Keratinocyte (primary cell): Measurements from ENCODE around the gene DMD. TPM values are rescaled to one million over a fixed set of nuclear protein-coding genes. Genes with fewer than 3 reads are reported as not detected.

Experiments used
- DNase-seq: peaks from one replicate; pipeline ENCODE4 v3.0.0-alpha.2; 2011; ENCODE audit warnings: low read depth, missing footprints, low spot score
- FAIRE-seq: peaks from 2 replicates; lab custom pipeline; 2011; peaks lifted over from hg19 to GRCh38; lab: Jason Lieb, UNC
- H2AFZ ChIP-seq: 2 replicates; pipeline ENCODE4 v1.6.0; 2012; ENCODE audit warnings: low read length, control low read depth, inconsistent platforms; ENCODE audit not compliant: control insufficient read depth
- H3K27ac ChIP-seq: 2 replicates; pipeline ENCODE4 v1.5.1; 2011; ENCODE audit warnings: low read length; ENCODE audit not compliant: control insufficient read depth, insufficient read depth
- H3K27me3 ChIP-seq: 3 replicates; pipeline ENCODE4 v1.6.0; 2011; ENCODE audit warnings: low read length; ENCODE audit not compliant: control insufficient read depth, insufficient read depth; ENCODE audit errors: extremely low read depth
- H3K36me3 ChIP-seq, 2 experiments: 2 replicates in 1 of 2; 3 replicates in 1 of 2; pipeline ENCODE4 v1.5.1; 2011; ENCODE audit warnings: low read length in 2 of 2, mild to moderate bottlenecking in 1 of 2; ENCODE audit not compliant: control insufficient read depth in 2 of 2, insufficient read depth in 2 of 2; ENCODE audit errors: extremely low read depth in 1 of 2
- H3K4me1 ChIP-seq: 3 replicates; pipeline ENCODE4 v1.5.1; 2011; ENCODE audit warnings: low read length; ENCODE audit not compliant: control insufficient read depth, insufficient read depth; ENCODE audit errors: extremely low read depth
- H3K4me2 ChIP-seq: 3 replicates; pipeline ENCODE4 v1.6.0; 2011; ENCODE audit warnings: low read depth, low read length; ENCODE audit not compliant: control insufficient read depth, insufficient read depth; ENCODE audit errors: extremely low read depth
- H3K4me3 ChIP-seq, 3 experiments: fragments of 200-600 bp in 1 of 3; sonication (generic) in 1 of 3; 2 replicates in 2 of 3; 3 replicates in 1 of 3; pipeline ENCODE4 v1.5.1; 2011 to 2016; ENCODE audit warnings: low read length in 3 of 3, mild to moderate bottlenecking in 3 of 3, control low read depth in 2 of 3, inconsistent platforms in 1 of 3, low read depth in 1 of 3, mixed read lengths in 1 of 3, mixed run types in 1 of 3, moderate library complexity in 1 of 3; ENCODE audit not compliant: control insufficient read depth in 2 of 3, insufficient read depth in 2 of 3; ENCODE audit errors: extremely low read depth in 1 of 3
- H3K79me2 ChIP-seq: 2 replicates; pipeline ENCODE4 v1.6.0; 2012; ENCODE audit warnings: low read length; ENCODE audit not compliant: control insufficient read depth, insufficient read depth
- H3K9ac ChIP-seq: 3 replicates; pipeline ENCODE4 v1.6.0; 2011; ENCODE audit warnings: low read length; ENCODE audit not compliant: control insufficient read depth, insufficient read depth; ENCODE audit errors: extremely low read depth
- H3K9me1 ChIP-seq: 3 replicates; pipeline ENCODE4 v1.6.0; 2011; ENCODE audit warnings: low read length; ENCODE audit not compliant: control insufficient read depth, insufficient read depth; ENCODE audit errors: extremely low read depth
- H3K9me3 ChIP-seq: 2 replicates; pipeline ENCODE4 v1.5.1; 2012; ENCODE audit warnings: low read depth, low read length; ENCODE audit not compliant: control insufficient read depth
- H4K20me1 ChIP-seq: 3 replicates; pipeline ENCODE4 v1.6.0; 2011; ENCODE audit warnings: low read length; ENCODE audit not compliant: control insufficient read depth, insufficient read depth; ENCODE audit errors: extremely low read depth
- CTCF ChIP-seq, 3 experiments: IDR thresholded peaks in 1 of 3; conservative IDR thresholded peaks in 1 of 3; optimal IDR thresholded peaks in 1 of 3; 2 replicates in 2 of 3; 3 replicates in 1 of 3; pipeline versions ENCODE3 to v1.5.1; 2011; ENCODE audit warnings: low read length in 3 of 3, mild to moderate bottlenecking in 3 of 3, moderate library complexity in 2 of 3, control low read depth in 1 of 3, inconsistent platforms in 1 of 3; ENCODE audit not compliant: insufficient read depth in 2 of 3; ENCODE audit errors: extremely low read depth in 1 of 3
- EZH2 ChIP-seq: IDR thresholded peaks from one replicate; pipeline ENCODE4 v1.6.1; 2012; ENCODE audit warnings: inconsistent platforms, mild to moderate bottlenecking, low read length, moderate library complexity
- dilution Hi-C: fragments of 300-500 bp; cut with MboI; formaldehyde crosslinking; loops from one replicate; pipeline ENCODE4 v1.7.0; 2020; ENCODE audit warnings: low sequenced_read_pairs; ENCODE audit not compliant: extremely low pct_ligation_motif_present
- polyA plus RNA-seq, 5 experiments: library from polyadenylated mRNA; depleted of rRNA in 3 of 5; stranded (reverse) in 3 of 5; stranded (forward) in 1 of 5; unstranded in 1 of 5; fragments of >200 nt; gene quantifications; 1 replicate in 1 of 5; 2 replicates in 3 of 5; 3 replicates in 1 of 5; pipeline versions ENCODE4 v1.2.1 to v1.2.3, GENCODE V29; 2011 to 2012; ENCODE audit warnings: missing spikeins in 2 of 5, low read depth in 1 of 5, low replicate concordance in 1 of 5

Gene DMD
- polyA plus RNA-seq, 1 donor (not counting 4 experiments of a cell fraction or from before 2014, with no cell fraction given) = 8.9 TPM

DNA sequence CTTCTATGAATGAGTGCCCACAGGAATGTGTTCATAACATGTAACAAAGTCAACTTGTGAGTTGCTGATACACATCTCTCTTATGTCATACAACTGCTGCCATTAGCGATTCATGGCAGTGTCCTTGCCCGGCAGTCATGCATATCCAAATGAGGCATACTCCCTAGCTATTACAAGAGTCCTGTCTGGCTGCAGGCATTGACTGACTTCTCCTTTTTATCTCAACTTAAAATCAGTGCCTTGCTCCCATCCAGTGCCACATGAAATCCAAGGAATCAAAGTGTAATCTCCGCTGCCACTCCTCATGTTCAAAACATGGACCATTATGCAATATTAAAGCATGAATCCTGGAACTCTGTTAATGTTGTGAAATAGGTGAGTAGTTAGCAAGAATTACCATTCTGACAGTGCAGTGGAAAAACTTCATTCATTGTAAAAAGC, 1790.6 kb downstream of the DMD start:
- dilution Hi-C loops = no loop called here
- DNase-seq (no peak), FAIRE-seq (no peak)
- no peak for TF ChIP-seq CTCF (optimal IDR thresholded peaks at IDR 0.05 in 1 of 3, IDR thresholded peaks at IDR 0.05 in 1 of 3, conservative IDR thresholded peaks at IDR 0.05 in 1 of 3; ENCODE audit: extremely low read depth in 1 of 3, insufficient read depth in 2 of 3, low read length in 3 of 3)
- TF ChIP-seq EZH2 = no peak
- no peaks in the 10 kb centered on the region for H3K9me3 ChIP-seq
- no peak overlapping the region for H2AFZ ChIP-seq
- no peaks in the 10 kb centered on the region for H3K9me1 ChIP-seq
- no peaks in the 10 kb centered on the region for H3K27me3 ChIP-seq
- no peak overlapping the region for H3K9ac ChIP-seq
- H4K20me1 ChIP-seq = no peaks in the 10 kb centered on the region
- H3K4me2 ChIP-seq = no peak overlapping the region
- H3K36me3 ChIP-seq = no peaks in the 10 kb centered on the region
- H3K4me1 ChIP-seq = no peaks in the 10 kb centered on the region
- H3K4me3 ChIP-seq = no peak overlapping the region
- no peak overlapping the region for H3K27ac ChIP-seq
- H3K79me2 ChIP-seq = no peaks in the 10 kb centered on the region

- DNase-seq = no peak
- no peaks in the 10 kb centered on the region for H3K36me3 ChIP-seq
- H3K9me1 ChIP-seq = no peaks in the 10 kb centered on the region
- no peak overlapping the region for H2AFZ ChIP-seq
- H3K27me3 ChIP-seq = no peaks in the 10 kb centered on the region
- no peak for FAIRE-seq
- no peak overlapping the region for H3K4me3 ChIP-seq
- no peak overlapping the region for H3K9ac ChIP-seq
- no peaks in the 10 kb centered on the region for H4K20me1 ChIP-seq
- H3K4me1 ChIP-seq = no peaks in the 10 kb centered on the region
- H3K9me3 ChIP-seq = no peaks in the 10 kb centered on the region
- H3K79me2 ChIP-seq = no peaks in the 10 kb centered on the region
- no peak overlapping the region for H3K27ac ChIP-seq
- dilution Hi-C loops = no loop called here
- H3K4me2 ChIP-seq = no peak overlapping the region
- TF ChIP-seq EZH2 (no peak), CTCF (optimal IDR thresholded peaks at IDR 0.05 in 1 of 3, IDR thresholded peaks at IDR 0.05 in 1 of 3, conservative IDR thresholded peaks at IDR 0.05 in 1 of 3; ENCODE audit: extremely low read depth in 1 of 3, insufficient read depth in 2 of 3, low read length in 3 of 3) (no peak)
Observed at GRCh38 chrX:31420302-31420701, 1791.0 kb downstream of the DMD start.
